Activated gamma-delta T cell (primary cell): ENCODE measurements around the gene CCL25.

Experiments used
- DNase-seq: peaks from one replicate; lab custom pipeline; 2025; lab: John Stamatoyannopoulos, UW

The CCL25 gene

DNA sequence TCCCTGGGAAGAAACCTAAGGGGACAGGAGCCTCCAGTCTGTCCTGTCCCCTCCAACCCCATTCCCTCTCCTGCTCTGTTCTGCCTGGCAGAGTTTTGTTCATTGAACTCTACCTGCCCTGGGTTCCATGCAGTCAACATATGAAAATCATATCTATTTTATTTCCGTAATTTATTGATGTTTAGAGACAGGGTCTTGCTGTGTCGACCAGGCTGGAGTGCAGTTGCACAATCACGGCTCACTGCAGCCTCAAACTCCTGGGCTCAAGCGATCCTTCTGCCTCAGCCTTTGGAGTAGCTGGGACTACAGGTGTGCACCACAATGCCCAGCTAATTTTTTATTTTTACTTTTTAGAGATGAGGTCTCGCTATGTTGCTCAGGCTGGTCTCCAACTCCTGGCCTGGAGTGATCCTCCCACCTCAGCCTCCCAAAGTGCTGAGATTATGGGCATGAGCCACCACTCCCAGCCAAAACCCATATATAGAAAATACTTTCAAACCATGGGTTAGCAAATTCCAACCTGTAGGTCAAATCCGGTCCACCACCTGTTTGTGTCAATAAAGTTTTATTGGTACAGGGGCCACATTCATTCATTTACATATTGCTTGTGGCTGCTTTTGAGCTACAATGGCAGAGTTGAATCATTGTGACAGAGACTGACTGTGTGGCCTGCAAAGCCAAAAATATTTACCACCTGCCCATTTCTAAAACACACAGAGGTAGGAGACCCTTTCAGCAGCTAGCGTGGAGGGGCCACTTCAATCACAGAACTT lies 57.5 kb downstream of the CCL25 start:
- DNase-seq, result no peak

DNA sequence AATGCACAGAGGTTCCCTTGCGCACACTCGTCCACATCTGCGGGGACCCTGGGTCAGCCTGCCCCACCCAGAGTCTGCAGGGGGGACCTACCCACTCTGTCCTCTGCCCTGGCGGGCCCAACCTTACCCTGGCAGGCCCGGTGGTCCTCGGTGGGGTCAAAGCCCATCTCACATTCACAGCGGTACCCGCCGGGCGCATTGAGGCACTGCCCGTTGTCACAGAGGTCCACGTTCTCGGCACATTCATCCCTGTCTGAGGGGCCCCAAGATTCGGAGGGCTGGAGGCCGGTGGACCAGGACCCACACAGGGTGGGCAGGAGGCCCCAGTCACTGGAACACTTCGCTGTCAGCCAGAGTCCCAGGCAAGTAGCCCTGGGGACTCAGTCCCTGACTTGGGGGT lies 58.4 kb downstream of the CCL25 start:
- no peak for DNase-seq

DNA sequence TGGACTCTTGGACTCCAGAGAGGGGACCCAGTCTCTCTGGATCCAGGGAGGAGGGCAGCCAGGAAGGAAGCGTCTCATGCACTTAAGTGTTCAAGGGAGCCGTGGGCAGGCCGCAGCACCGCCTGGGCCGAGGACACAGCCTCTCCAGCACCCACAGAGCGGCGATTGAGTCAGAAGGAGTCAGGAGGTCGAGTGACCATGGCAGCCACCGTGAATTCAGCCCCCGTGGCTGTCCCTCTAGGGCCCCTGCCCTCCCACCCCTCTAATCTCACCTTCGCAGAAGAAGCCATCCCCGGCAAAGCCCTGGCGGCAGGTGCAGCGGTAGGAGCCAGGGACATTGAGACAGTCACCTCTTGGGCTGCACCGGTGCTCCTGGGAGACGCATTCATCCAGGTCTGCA lies 58.8 kb downstream of the CCL25 start:
- DNase-seq, result no peak
